NCI-H2227 (cell line): ENCODE data around the gene CNTNAP2.

Source experiments
- DNase-seq: peaks from one replicate; lab custom pipeline; 2025; ENCODE audit not compliant: unreplicated experiment; lab: John Stamatoyannopoulos, UW

The CNTNAP2 gene

DNA sequence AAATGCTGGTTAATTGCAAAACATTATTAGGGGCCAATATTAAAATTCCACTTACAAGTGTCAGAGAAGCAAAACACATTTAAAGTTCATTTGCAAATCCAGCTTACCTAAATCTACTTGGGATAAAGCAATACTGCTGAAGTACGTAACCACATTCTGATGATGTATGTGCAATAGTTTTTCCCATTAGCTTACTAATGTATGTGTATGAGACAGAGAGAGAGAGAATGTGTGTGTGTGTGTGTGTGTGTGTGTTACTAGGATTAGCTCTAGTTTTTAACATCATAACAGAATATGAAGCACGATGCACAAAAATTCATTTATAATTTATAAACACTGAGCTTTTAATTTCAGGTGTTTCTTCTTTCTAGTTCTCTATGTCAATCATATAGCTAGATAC lies 1399.8 kb downstream of the CNTNAP2 start:
- no peak for DNase-seq

DNA sequence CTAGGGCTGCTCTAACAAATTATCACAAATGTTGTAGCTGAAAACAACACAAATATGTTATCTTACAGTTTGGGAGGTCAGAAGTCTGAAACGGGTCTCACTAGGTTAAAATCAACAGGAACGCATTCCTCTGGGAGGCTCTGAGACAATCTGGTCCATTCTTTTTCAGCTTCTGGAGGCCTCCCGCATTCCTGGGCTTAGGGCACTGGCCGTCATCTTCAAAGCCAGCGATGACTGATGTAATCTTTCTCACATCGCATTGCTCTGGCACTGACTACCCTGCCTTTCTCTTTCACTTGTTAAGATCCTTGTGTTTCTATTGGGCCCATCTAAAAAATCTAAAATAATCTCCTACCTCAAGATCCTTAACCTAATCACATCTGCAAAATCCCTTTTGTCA lies 1402.5 kb downstream of the CNTNAP2 start:
- DNase-seq = no peak

DNA sequence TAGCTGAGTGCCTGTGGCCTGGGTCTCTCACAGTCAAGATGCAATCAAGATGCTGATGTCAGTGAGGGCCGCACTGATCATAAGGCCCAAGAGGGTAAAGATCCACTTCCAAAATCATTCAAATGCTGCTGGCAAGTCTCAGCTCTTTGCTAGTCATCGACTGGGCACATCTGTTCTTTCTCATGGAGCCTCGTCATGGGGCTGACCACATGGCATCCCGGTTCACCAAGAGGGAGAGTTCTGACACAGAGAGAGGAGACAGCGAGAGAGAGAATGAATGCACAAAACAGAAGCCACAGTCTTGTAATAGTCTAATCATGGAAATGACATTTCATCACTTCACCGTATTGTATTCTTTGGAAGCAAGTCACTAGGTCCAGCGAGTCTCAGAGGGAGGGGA lies 1406.5 kb downstream of the CNTNAP2 start:
- no peak for DNase-seq

DNA sequence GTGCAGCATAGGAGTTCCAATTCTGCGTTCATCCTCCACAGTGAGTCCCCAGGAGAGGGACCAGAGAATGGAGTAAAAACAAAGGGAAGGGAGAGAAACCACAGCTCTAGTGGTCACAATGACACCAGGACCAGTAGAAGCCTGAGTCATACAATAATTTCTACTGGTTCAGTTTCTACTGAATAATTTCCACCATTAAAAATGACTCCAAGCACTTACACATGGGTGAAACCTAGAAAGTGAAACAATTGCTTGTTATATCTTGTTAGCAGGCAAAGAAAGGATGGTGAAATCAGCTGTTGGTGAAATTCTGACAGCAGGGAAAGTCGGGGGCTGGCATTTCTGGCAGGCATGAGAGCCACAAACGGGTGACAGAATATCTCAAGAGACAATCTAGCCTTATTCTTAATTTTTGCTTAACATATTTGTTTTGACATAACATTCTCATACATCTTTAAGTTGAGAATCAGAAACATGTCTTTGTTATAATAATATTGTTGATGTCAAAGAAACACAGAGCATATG lies 1408.2 kb downstream of the CNTNAP2 start:
- no peak for DNase-seq

DNA sequence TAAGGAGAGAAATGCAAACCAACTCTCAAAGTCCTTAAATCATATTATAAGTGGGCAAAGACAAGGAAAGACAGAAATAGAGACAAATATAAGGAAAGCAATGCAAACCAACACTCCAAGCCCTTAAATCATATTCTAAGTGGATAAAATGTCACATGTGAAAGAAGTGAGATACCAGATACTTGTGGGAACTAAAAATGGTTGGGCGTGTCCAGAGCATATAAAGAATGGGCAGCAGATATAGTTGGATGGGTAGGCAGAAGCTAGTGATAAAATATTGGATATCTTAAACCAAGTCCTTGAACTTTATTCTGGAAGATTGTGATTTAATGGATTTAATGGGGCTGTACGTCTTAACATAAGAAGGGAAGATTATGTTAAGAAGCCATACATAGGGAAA lies 1408.7 kb downstream of the CNTNAP2 start:
- DNase-seq = no peak

DNA sequence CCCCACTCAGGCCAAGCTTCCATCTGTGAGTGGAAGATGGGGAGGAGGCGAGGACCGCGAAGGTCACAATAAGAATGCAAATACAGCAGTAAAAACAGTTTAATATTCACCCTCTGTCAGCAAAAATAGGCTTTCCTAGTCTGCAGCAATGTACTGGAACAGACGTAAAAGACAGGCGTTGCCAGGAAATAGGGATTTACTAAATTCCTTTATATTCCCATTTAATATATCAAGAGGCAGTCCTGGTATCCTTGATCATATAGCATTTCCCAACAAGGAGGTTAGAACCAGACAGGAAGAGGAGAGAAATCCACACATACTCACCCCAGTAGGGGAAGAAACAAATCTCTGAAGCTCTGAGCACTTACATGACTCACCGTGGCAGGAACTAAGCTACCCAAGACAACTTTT lies 1419.1 kb downstream of the CNTNAP2 start:
- no peak for DNase-seq

DNA sequence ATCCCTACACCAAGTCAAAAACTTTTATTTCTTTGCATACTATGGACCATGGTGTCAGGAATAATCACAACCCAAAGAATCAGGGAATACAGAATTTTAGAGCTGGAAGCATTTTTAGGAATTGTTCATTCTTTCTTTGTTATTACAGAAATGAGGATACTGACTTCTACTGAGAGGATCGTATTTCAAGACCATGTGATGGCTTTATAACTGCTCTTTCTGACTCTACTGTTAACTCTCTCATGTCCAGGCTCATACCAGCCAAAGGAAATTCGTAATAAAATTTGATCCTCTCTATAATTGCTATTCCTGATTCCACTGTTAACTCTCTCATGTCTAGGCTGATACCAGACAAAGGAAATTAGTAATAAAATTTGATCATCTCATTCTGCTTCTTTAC lies 1423.1 kb downstream of the CNTNAP2 start:
- no peak for DNase-seq

DNA sequence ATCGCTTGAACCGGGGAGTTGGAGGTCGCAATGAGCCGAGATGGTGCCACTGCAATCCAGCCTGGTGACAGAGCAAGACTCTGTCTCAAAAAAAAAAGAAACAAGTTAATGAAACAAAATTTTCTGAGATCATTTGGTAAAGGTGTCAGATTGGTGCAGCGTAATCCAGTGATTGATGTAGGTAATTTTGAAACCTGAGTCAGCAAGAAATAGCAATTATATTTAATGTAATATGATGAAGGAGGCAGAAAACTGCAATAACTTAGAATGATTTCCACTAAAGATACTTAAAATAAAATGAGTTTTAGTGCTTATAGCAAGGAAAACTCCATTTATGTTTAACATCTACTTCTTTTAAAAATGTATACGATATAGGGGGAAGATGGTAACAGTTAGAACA lies 1424.1 kb downstream of the CNTNAP2 start:
- DNase-seq = no peak

DNA sequence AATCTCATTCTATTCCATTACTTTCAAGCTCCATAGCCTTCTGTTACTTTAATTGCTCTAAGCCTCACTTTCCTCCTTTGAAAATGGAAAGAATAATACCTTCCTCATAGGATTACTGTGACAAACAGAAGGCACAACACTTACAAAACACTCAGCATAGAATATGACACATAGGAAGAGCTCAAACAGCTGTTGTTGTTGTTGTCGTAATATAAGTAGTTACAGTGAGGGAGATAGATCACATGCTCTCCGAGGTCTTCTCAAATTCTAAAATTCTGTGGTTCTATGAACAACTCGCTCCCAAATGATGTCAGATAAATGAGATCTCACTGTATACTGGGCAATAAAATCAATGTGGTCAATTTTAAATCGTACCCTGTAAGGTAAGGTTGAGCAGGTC lies 1424.7 kb downstream of the CNTNAP2 start:
- no peak for DNase-seq

DNA sequence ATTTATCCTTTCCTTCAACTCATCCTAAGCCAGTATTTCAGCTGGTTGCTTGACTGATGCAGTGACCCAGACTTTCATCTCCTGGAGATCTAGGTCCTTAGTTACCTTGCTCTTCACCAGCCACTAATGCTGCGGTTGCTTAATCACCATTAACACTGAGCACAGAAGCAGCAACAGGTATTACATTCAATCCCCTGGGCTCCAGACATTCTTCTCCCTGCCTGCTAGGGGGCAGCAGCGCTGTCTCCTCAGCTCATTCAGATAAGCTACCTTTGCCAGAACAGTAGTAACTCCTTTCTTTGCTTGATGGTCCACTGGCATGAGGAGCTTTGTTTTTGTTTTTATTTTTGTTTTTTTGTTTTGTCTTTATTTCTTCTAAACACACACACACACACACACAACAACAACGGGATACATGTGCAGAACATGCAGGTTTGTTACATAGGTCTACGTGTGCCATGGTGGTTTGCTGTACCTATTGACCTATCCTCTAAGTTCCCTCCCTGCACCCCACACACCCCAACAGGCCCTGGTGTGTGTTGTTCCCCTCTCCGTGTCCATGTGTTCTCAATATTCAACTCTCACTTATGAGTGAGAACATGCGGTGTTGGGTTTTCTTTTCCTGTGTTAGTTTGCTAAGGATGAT lies 1430.8 kb downstream of the CNTNAP2 start:
- DNase-seq = no peak

DNA sequence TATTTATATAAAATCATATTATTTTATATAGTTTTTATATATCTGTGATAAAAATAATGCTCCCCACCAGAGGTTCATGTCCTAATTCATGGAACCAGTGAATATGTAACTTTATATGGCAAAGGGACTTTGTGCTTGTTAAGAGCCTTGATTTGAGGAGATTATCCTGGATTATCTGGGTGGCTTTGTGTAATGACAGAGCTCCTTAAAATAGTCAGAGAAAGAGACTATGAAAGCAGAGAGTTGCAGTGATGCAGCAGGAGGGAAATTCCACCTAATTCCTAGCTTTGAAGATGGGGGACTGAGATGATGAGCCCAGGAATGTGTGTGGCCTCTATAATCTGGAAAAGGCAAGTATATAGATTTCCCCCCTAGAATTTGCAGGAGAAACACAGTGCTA lies 1439.7 kb downstream of the CNTNAP2 start:
- DNase-seq = no peak

DNA sequence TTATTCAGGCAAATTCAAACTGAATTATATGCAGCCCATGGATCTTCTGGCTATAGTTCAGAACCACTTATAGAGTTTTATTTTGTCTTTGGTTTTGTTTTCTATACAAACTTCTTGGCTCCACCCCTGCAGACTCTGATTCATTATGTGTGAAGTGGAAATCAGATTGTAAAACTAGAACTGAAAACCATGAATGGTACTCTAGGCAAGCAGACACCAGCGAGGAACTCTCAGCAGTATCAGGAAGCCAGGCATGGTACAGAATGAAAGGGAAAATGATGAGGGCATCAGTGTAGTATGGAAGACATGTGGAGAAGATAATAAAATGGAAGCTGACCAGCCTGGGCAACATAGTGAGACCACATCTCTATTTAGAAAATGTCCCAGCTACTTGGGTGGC lies 1447.1 kb downstream of the CNTNAP2 start:
- DNase-seq = no peak

DNA sequence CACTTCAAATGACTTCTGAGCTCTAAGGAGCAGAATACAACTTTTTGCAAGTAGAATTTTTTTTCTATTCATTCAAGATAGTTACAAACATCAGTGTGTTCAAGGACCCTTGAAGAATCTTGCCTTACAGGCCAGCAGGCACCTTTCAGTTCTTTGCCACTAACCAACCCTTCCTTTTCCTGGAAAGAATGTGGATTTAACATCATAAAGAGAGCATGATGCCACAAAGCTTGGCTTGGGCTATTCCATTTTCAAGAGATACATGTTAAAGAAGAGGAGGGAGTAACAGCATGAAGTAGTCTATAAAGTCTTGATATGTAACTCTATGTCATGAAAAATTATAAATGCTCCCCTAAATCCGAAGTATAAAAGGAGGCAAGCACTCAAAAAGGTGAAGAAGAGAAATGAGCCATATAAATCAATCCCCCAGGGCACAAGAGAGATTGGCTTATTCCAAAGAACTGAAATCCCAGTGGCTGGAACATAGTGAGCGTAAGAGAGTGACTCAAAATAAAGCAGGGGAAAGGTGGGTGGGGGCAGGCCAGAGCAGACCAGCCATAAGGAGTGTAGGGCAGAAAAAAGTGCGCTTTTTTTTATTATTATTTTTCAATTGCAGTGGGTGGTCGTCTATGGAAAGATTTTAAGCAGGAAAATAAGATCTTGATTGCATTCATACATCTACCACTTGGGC lies 1448.3 kb downstream of the CNTNAP2 start:
- DNase-seq = no peak

DNA sequence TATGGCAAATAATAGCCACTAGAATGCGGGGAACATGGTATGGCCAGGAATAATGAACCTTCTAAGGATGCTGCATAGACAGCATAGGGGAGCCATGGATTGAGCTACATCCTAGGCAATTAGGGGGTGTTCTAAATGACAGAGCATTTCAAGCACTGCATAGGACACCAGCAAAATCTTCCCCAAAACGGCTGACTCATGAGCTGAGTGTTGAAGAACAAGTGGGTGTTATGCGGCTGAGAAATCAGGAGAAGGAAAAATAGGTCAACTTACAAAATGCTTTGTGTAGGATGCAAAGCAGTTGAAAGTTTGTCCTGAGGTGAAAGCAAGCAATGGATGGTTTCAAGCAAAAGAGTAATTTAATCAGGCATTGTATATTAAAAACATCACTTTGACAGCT lies 1450.4 kb downstream of the CNTNAP2 start:
- DNase-seq = no peak

DNA sequence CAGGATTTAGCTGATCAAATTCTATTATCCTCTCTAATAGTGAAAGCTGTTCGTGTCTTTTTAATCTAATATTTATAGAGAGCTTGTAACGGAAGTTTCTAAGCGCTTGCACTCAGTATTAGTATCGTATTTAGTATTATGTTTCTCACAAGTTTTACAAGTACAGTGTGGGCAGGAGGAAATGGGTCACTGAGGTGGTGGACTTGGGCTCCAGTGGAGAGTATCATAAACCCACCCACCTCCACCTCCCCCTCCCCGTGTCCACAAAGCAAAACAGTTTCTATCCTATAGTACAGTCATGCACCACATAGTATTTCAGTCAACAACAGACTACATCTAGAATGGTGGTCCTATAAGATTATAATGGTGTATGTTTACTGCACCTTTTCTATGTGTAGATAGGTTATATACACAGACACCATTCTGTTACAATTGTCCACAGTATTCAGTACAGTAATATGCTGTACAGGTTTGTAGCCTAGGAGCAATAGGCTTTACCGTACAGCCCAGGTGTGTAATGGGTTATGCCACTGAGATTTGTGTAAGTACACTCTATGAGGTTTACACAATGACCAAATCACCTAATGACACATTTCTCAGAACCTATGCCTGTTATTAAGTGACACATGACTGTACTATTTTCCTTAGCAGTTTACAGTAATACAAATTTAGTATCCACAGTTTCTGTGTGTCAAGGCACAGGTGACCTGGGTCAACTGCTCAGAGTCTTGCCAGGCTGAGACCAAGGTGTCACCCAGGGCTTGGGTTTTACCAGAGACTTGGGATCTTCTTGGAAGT lies 1452.7 kb downstream of the CNTNAP2 start:
- DNase-seq = no peak

DNA sequence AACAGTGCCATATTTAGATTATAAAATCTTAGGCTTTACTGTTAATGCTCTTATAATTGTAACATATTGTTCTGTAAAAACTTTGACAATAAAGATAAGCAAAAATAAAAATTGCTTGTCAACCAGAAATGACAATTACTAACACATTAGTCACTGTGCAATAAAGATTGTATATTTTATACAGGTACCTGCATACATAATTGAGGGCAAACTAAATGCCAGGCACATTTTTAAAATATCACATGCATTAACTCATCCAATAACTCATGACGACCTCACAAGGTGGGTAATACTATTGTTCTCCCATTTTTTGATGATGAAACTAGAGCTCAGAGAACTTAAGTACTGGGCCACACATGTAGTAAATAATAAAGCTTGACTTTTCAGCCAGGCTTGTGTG lies 1453.8 kb downstream of the CNTNAP2 start:
- no peak for DNase-seq

DNA sequence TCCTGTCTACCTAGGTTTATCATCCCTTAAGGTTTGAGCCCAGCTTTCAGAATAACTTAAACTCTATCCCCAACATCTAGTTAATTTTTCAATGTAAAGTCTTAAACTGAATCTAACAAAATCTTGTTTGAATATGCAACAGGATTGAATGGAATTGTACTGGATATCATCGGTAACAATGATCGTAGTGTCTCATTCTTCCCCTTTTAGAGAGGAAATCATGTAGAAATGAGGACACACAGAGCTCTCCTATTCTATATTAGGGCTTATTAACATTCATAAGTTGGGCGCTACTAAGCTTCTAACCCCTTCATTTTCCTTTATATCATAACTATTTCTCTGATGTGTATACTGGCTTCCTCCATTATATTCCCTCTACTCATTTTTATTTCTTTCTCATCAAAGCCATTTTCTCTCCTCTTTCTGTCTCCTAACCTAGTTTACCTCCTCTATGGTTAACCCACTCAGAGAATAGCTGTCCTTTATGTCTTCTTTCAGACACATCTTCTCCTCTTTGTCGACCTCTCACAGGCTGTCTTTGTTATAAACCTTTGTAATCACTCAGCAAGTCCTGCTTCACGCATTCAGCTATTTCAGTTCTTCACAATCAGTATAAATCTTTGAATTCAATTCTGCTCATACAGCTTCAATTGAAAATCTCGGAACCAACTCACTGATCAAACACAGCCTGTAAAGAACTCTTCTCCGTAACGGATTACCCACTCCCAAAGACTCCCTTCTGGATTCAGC lies 1455.0 kb downstream of the CNTNAP2 start:
- DNase-seq = no peak

DNA sequence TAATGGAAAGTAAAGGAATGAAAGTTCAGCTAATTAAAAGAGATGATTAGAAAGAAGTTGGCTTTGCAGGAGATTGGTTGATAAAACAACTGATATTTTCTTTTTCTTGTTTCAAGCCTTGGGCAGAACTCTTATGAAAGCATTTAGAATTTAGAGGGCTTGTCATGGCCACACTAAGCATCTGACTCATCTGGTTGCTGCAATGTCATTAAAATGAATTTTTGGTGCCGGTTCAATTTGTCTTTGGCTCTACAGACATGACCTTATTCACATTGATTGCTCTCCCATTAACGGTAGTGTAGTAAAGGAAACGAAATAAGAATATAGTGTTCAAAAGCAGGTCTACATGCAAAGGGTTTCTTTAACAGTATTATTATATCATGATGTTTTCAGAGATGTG lies 1461.6 kb downstream of the CNTNAP2 start:
- DNase-seq = no peak

DNA sequence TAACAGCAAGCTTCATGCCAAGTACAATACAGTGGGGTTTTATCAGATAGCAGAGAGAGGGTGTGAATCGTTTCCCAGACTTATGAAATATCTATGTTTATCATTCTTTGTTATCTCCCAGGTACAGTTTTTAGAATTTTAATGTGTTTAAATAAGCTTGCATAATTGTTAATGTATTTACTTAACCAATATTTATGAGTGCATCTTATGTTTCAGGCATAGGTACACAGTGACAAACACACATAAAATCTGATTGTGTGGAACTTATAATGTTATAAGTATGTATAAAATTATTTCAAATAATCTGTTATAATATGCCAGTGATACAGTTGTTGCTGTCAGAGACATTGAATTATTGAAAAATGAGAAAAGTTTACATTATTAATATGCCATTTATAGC lies 1462.5 kb downstream of the CNTNAP2 start:
- DNase-seq = no peak

DNA sequence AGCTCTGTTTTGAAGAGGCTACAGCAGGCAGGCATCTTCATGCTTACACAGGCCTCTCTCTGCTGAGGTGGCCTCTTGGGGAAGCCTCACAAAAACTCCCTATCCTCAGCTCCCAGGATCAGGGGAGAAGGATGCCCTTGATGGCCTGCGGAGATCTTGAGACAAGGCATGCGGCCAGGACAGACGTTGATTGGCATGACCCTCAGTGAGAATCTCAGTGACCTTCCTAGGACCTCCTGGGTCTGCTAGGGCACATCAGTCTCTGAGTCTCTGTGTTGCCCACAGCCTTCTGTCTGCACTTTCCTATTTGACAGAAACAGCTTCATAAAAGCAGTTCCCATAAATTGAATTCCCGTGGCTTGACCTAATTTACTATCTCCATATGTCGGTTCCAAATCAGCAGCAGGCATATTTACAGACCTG lies 1468.2 kb downstream of the CNTNAP2 start:
- no peak for DNase-seq

DNA sequence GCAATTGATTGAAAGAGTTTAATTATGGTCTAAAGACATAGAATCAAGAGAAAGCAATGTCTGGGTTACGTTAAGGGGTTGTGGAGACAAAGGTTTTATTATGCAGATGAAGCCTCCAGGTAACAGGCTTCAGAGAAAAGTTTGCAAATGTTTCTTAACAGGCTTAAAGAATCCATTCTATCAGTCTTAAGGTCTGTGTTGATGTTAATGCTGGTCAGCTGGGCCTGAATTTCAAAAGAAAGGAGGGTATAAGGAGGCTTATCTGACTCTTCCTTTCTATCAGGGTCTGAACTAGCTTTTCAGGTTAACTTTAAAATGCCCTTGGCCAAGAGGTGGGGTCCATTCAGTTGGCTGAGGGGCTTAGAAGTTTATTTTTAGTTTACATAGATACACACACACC lies 1469.5 kb downstream of the CNTNAP2 start:
- no peak for DNase-seq
